Activated CD4-positive, alpha-beta T cell treated with anti-CD3 and anti-CD28 coated beads, Interleukin-2, amount 50 U/mL, for 1 hour (primary cell): ENCODE results near the gene RSBN1.
"Not testable (repeated sequence)": the region's sequence is repeated elsewhere in the genome, so short reads cannot be mapped to it uniquely, and the experiment has no call there.

ENCODE experiments used
- DNase-seq: peaks from one replicate; pipeline ENCODE4 v3.0.0-alpha.2; 2020

Gene RSBN1

GRCh38 chr1:113811888-113812660 lies at the start of gene RSBN1:
Gene RSBN1, minus strand, starts transcription at chr1:113812476. Its CDS starts 64 bp downstream, at chr1:113812412.
- DNase-seq: peak; percentile 97

- DNase-seq: no peak
Measured at GRCh38 chr1:113861641-113862040, 49.4 kb upstream of the RSBN1 start.

- DNase-seq: no peak
Measured at GRCh38 chr1:113860891-113861290, 48.6 kb upstream of the RSBN1 start.

- DNase-seq: no peak
Measured at GRCh38 chr1:113859478-113860175, 47.4 kb upstream of the RSBN1 start.

GRCh38 chr1:113858982-113859381 lies 46.7 kb upstream of the RSBN1 start:
- no peak for DNase-seq

- no peak for DNase-seq
Measured at GRCh38 chr1:113858418-113858817, 46.1 kb upstream of the RSBN1 start.

GRCh38 chr1:113857776-113858175 lies 45.5 kb upstream of the RSBN1 start:
- DNase-seq: no peak

- no peak for DNase-seq
Measured at GRCh38 chr1:113856401-113856790, 44.1 kb upstream of the RSBN1 start.

GRCh38 chr1:113855630-113856400 lies 43.5 kb upstream of the RSBN1 start:
- no peak for DNase-seq

- no peak for DNase-seq
Measured at GRCh38 chr1:113854234-113854633, 42.0 kb upstream of the RSBN1 start.

- not testable (repeated sequence) for DNase-seq
Measured at GRCh38 chr1:113852694-113853093, 40.4 kb upstream of the RSBN1 start.

- DNase-seq: no peak
Measured at GRCh38 chr1:113850127-113850796, 38.0 kb upstream of the RSBN1 start.

GRCh38 chr1:113849072-113849471 lies 36.8 kb upstream of the RSBN1 start:
- no peak for DNase-seq

- no peak for DNase-seq
Measured at GRCh38 chr1:113846391-113847035, 34.2 kb upstream of the RSBN1 start.

GRCh38 chr1:113836534-113836933 lies 24.3 kb upstream of the RSBN1 start:
- DNase-seq: no peak

- DNase-seq: no peak
Measured at GRCh38 chr1:113835686-113836290, 23.5 kb upstream of the RSBN1 start.

- no peak for DNase-seq
Measured at GRCh38 chr1:113834716-113835115, 22.4 kb upstream of the RSBN1 start.

- DNase-seq: no peak
Measured at GRCh38 chr1:113830039-113830438, 17.8 kb upstream of the RSBN1 start.

GRCh38 chr1:113821916-113822315 lies 9.6 kb upstream of the RSBN1 start:
- DNase-seq: no peak

- no peak for DNase-seq
Measured at GRCh38 chr1:113818578-113818977, 6.3 kb upstream of the RSBN1 start.

- DNase-seq: no peak
Measured at GRCh38 chr1:113813218-113813617, 942 bp upstream of the RSBN1 start.

- no peak for DNase-seq
Measured at GRCh38 chr1:113812661-113813135, 422 bp upstream of the RSBN1 start.
